GM10847 (cell line): ENCODE results near the gene GALNT1.

Source experiments
- POLR2A ChIP-seq: IDR thresholded peaks from 2 replicates; pipeline ENCODE4 v1.6.1; 2011; ENCODE audit not compliant: insufficient read length; ENCODE audit errors: extremely low read depth

Gene GALNT1

GRCh38 chr18:35756506-35757117 lies 175.1 kb downstream of the GALNT1 start:
- TF ChIP-seq POLR2A, result no peak
